CD4-positive, alpha-beta T cell treated with Interleukin-2 at 100 ng/mL for 4 hours (primary cell): ENCODE data around the gene RAB11FIP4.
"Not testable (repeated sequence)": the region's sequence is repeated elsewhere in the genome, so short reads cannot be mapped to it uniquely, and the experiment has no call there.

Experiments used
- DNase-seq: peaks from one replicate; pipeline ENCODE4 v3.0.0-alpha.2; 2020; ENCODE audit warnings: low spot score

RAB11FIP4 gene

GRCh38 chr17:31433091-31433790, 41.8 kb downstream of the RAB11FIP4 start:
- DNase-seq, result peak; percentile 54

DNA sequence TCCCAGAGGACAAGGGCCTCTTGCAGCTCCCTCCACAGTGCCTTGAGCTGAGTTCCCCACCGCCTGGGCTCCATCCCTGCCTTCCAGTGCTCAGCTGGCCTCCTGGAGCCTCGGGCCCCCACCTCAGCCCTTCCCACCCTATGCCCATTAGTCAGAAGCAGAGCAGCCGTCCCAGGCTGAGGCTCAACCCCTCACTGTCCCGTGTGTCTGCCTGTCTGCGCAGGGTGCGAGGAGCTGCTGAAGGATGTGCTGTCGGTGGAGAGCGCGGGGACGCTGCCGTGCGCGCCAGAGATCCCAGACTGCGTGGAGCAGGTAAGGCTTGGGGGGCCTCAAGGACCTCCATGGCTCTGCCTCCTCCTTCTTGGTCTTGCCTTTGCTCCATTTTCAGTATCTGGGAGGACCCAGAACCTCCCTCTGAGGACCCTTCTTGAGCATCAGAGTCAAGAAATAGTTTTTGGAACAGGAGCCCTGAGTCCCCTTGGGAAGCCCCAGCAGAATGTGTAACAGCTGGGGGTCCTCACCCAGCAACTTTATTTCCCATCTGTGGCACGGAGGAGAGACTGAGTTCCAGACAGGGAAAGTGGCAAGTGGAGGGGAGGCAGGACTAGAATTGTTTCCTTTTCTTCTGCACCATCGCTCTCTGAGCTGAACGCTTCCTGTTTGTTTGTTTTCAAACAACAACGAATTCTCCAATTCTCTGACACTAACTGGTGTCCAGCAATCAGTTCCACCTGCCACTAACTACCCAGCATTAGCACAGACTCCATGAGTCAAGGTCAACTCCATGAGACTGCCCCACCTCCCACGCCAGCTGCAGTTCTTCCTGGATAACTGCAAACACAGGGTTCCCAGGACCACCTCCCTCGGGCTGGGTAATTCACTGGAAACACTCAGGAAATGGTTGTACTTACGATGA, 42.6 kb downstream of the RAB11FIP4 start:
- no peak for DNase-seq

DNA sequence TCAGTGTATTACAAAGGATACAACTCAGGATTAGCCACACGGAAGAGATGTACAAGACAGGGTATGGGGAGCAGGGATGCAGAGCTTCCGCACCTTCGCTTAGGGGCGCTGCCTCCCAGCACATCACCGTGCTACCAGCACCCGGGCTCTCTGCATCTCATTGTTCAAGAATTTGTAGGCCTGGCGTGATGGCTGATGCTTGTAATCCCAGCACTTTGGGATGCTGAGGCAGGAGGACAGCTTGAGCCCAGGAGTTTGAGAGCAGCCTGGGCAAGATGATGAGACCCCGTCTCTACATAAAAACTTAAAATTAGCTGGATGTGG, 43.2 kb downstream of the RAB11FIP4 start:
- no peak for DNase-seq

DNA sequence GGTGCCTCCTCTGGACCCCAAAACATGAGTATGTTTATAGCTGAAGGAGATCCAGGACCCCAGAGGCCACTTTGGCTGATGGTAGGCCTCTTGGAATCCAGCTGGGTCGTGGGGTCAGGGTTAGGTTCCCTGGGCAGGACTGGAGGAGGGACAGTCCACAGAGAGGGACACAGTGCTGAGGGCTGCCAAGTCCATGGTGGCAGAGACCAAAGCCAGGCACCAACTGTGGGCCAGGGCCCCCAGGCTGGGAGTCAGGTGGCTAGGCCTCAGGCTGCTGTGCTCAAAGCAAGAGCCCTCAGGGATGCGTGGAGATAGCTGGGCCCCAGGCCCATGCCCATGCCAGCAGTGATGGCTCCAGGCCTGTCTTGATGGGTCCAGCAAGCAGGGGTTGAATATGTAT, 44.1 kb downstream of the RAB11FIP4 start:
- DNase-seq, result no peak

DNA sequence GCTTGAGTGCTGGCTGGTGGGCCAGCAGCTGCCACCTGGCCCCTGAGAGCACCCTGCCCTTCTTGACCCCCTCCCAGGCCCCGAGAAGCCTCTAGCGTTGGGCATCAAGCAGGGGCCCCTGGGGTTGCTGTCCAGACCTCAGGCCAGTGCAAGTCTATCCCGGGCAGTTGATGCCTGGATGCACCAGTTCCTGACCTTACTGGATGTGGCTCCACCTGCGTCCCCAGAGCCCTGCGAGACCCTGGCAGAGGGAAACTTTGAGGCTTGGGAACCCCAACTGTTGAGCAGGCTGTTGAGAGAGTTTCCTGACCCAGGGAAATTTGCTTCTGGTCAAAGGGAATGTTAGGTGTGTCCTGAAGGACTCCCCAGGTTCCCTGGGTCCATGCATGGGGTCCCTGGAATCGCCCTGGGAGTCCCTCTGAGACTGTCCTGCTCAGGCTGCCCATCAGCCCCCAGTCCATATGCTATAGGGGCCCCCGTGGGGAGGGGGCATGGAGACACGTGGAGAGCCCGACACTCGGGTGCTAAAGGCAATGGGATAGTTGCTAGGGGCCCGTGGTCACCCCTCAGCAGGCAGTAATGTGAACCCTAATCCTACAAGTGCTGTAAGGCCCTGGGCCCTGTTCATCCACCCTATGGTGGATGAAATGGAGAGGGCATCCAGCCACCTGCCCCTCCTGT, 46.4 kb downstream of the RAB11FIP4 start:
- DNase-seq, result no peak

DNA sequence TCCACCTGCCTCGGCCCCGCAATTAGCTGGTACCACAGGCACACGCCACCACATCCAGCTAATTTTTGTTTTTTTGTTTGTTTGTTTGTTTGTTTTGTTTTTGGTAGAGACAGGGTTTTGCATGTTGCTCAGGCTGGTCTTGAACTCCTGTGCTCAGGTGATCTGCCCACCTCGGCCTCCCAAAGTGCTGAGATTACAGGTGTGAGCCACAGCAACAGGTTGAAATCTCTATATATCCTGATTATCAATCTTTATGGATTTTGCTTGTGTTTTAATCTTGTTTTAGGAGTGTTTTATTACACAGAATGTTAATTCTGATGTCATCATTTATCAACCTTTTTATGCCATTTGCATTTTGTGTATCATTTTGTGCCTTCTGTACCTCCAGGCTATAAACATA, 48.2 kb downstream of the RAB11FIP4 start:
- no peak for DNase-seq

- no peak for DNase-seq
These were observed 50.8 kb downstream of the RAB11FIP4 start for GRCh38 chr17:31442276-31442675.

GRCh38 chr17:31442856-31443255, 51.4 kb downstream of the RAB11FIP4 start:
- DNase-seq, result not testable (repeated sequence)

GRCh38 chr17:31443386-31443785, 51.9 kb downstream of the RAB11FIP4 start:
- DNase-seq, result no peak

- no peak for DNase-seq
These were observed 52.6 kb downstream of the RAB11FIP4 start for GRCh38 chr17:31444026-31444425.

- no peak for DNase-seq
These were observed 54.9 kb downstream of the RAB11FIP4 start for GRCh38 chr17:31446195-31446967.

- no peak for DNase-seq
These were observed 57.1 kb downstream of the RAB11FIP4 start for GRCh38 chr17:31448467-31449077.

- DNase-seq, result no peak
These were observed 57.6 kb downstream of the RAB11FIP4 start for GRCh38 chr17:31449111-31449510.

DNA sequence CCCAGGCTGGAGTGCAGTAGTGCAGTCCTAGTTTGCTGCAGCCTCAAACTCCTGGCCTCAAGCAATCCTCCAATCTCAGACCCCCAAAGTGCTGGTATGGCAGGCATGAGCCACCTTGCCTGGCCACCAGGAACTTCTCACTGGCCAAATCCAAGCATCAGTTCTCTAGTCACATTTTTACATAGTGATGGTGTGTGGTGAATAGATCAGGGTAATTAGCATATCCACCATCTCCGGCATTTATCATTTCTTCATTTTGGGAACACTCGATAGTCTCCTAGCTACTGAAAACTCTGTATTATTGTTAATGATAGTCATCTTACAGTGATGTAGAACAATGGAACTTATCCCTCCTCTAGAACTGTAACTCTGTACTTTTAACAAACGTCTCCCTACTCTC, 58.3 kb downstream of the RAB11FIP4 start:
- DNase-seq, result no peak

DNA sequence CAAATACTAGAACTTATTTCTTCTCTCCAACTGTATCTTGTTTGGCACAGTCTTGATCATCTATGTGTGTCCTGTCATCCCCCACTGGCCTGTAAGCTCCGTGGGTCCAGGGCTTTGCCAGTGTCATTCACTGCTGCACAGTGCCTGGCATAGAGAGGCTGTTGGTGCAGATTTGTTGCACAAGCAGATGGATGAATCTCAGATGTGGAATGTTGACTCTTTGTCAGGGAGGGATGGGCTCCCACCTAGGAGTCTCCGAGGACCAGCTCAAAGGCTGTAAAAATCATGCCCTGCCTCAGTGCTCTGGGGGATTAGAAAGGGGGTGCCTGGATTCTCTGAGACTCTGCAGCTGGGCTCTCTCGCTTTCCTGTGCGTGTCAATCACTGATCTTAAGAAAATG, 60.6 kb downstream of the RAB11FIP4 start:
- DNase-seq, result no peak

GRCh38 chr17:31452561-31453110, 61.2 kb downstream of the RAB11FIP4 start:
- no peak for DNase-seq

DNA sequence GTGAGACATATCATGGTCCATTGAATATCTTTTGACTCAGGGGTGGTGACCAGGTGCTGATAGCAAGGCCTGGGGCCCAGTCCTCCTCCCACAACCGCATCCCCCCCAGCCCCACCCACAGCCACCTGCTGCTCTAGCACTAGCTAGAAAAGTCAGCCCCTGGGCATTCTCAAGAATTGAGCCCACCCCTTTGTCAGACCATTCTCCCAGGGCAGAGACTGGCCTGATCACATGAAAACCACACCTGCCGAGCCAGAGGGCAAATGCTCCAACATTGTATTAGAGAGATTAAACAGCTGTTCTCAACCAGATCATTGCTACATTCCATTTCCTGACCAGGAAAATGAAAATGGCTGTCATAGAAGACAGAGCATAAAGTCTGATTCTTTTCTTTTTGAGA, 62.4 kb downstream of the RAB11FIP4 start:
- DNase-seq, result no peak

DNA sequence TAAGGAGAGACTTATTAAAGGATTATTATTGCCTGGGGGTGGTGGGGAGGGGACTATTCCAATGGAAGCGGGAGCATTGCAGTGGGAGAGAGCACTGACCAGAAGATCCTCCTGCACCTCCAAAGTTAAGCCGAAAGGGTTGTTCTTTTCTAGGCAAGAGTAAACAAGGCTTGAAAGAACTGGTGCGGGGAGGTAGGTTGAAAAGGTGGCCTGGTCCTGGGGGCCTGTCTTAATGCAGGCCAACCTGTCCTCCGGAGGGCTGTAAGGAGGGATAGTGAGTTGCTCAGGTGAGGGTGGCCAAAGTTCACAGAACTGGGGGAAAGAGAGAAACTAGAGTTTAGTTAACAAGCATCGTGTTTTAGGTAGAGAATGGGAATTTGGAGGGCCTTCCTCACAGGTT, 65.3 kb downstream of the RAB11FIP4 start:
- no peak for DNase-seq

GRCh38 chr17:31457391-31458234, 66.1 kb downstream of the RAB11FIP4 start:
- DNase-seq, result no peak

GRCh38 chr17:31458829-31459228, 67.4 kb downstream of the RAB11FIP4 start:
- no peak for DNase-seq
